IgD-negative memory B cell (primary cell): ENCODE measurements around the gene DNAJB8. TPM values are rescaled to one million over a fixed set of nuclear protein-coding genes. Genes with fewer than 3 reads are reported as not detected.

Source experiments
- H3K27ac Mint-ChIP-seq, 3 donors: one replicate each; pipeline ENCODE4 v1.8.0; 2020 to 2022; ENCODE audit warnings: mild to moderate bottlenecking in 3 of 3, mixed read lengths in 3 of 3, moderate library complexity in 1 of 3
- H3K27me3 Mint-ChIP-seq: one replicate; pipeline ENCODE4 v1.8.0; 2021; ENCODE audit warnings: mixed read lengths
- H3K36me3 Mint-ChIP-seq: one replicate; pipeline ENCODE4 v1.8.0; 2020; ENCODE audit warnings: mild to moderate bottlenecking, mixed read lengths
- H3K4me1 Mint-ChIP-seq, 3 donors: one replicate each; pipeline ENCODE4 v1.8.0; 2020 to 2022; ENCODE audit warnings: mixed read lengths in 3 of 3, mild to moderate bottlenecking in 1 of 3
- H3K4me3 Mint-ChIP-seq, 4 donors: one replicate each; pipeline ENCODE4 v1.8.0; 2020 to 2022; ENCODE audit warnings: mild to moderate bottlenecking in 4 of 4, mixed read lengths in 4 of 4, moderate library complexity in 3 of 4
- H3K9me3 Mint-ChIP-seq, 3 donors: one replicate each; pipeline ENCODE4 v1.8.0; 2020 to 2021; ENCODE audit warnings: mixed read lengths in 3 of 3, mild to moderate bottlenecking in 1 of 3
- polyA plus RNA-seq: library from polyadenylated mRNA; unstranded; fragments of 300-500 nt; fragmentation: Illumina TruSeq; gene quantifications from one replicate; pipeline ENCODE4 v1.2.3, GENCODE V29; 2021

DNAJB8 gene
- polyA plus RNA-seq, 1 donor from 2014 or later: not detected

DNA sequence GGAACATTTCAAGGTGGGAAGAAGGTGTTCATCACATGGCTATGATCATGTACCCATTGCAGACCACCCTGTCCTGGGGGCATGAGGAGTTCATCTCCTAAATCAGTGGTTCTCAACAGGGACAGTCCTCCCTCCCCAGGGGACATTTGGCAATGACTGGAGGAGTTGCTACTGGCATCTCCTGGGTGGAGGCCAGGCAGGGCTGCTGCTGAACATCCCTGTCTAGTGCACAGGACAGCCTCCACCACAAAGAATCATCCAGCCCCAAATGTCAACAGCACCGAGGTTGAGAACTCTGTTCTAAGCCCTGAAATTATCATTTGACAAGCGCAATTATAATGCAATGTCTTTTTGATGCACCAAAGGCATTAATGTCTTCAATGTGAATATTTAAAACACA is 4.4 kb upstream of the DNAJB8 start:
- Mint-ChIP-seq H3K4me1 (peaks cover 0 to 1% (median 0%) of the 10 kb centered on the region in 3 donors), H3K36me3 (peaks cover 4% of the 10 kb centered on the region), H3K4me3 (no peak overlapping the region), H3K27me3 (peaks cover 18% of the 10 kb centered on the region), H3K9me3 (peaks cover 0 to 4% (median 0%) of the 10 kb centered on the region in 3 donors), H3K27ac (no peak overlapping the region)

DNA sequence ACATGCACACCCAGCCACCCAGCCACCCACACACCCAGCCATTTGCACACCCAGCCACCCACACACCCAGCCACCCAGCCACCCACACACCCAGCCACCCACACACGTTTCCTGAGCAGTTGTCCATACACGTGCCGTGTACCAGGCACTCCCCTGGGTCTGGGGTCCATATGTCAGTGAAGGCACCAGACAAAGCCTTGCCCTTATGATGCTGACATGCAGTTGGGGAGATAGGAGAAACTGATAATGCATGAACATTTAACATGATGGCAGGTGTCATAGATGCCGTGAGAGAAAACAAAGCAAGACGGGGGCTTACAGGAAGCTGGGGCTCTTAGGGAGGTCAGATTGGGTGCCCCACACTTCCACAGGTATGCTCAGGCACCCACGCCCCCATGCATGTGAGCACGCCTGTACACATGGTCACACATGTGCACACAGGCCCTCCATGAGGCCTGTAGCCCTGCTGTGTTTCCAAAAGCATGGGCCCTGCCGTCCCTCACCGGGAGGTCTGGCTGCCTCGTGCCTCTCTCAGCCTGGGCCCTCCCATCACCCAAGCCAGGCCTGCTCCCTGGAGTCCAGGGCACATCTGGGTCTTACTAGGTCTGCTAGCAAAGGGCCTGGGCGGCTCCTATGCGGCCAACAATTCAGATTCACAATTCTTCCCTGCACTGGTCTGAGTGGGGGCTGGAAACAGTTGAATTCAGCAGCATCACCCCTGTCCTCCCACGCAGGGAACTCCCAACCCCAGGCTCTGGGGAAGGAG is 3.6 kb upstream of the DNAJB8 start:
- Mint-ChIP-seq H3K9me3 (peaks cover 0 to 4% (median 0%) of the 10 kb centered on the region in 3 donors), H3K36me3 (peaks cover 4% of the 10 kb centered on the region), H3K27ac (no peak overlapping the region), H3K4me1 (peaks cover 0 to 3% (median 0%) of the 10 kb centered on the region in 3 donors), H3K4me3 (no peak overlapping the region), H3K27me3 (peaks cover 19% of the 10 kb centered on the region)

DNA sequence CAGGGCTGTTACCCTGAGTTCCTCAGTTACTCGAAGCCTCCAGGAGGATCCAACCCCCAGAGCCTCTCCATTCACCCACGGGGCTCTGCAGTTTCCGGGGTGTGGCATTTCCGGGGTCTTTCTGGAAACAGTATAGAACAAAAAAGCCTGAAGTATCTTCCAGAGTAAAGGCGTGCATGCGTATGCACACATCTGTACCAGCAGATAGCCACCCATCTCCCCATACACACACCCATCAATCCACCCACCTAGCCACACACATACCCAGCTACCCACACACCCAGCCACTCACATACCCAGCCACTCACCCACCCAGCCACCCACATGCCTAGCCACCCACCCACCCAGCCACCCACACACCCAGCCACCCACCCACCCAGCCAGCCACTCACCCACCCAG is 2.9 kb upstream of the DNAJB8 start:
- H3K27me3 Mint-ChIP-seq: peaks cover 15% of the 10 kb centered on the region
- peaks cover 0 to 4% (median 0%) of the 10 kb centered on the region in 3 donors for H3K9me3 Mint-ChIP-seq
- no peak overlapping the region for H3K4me3 Mint-ChIP-seq
- H3K27ac Mint-ChIP-seq: no peak overlapping the region
- peaks cover 0 to 3% (median 0%) of the 10 kb centered on the region in 3 donors for H3K4me1 Mint-ChIP-seq
- H3K36me3 Mint-ChIP-seq: peaks cover 4% of the 10 kb centered on the region

DNA sequence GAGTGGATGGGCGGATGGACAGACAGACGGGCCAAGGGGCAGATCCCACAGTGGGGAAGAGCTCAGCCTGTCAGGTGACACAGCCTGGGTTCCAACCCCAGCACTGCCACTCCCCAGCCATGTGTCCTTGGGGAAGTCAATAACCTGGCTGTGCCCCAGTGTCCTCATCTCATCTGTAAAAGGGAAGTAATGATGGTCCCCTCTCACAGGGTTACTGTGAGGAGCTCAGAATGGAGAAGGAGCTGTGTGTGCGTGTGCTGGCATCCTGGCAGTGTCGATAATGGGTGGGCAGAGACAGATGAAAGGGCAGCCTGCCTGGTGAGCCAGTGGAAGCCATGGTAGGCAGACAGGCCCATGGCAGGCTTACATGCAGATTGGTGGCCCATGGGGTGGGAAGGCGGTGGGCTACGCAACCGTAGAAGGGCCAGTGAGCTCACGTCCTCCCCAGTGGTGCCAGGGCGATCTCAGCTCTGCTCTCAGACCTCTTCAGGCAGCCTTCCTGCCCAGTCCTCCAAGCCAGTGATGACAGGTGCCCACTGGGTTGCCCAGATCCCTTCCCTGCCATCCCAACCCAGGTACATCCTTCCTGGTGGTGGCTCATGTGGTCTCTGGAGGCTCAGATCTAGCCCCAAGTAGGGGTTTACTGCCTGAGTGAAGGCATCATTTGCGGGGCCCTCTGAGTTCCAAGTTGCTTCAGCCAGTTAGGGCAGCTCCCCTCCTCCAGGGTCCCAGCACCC is 2.3 kb upstream of the DNAJB8 start:
- Mint-ChIP-seq H3K4me1 (peaks cover 0 to 3% (median 0%) of the 10 kb centered on the region in 3 donors), H3K27me3 (peaks cover 14% of the 10 kb centered on the region), H3K9me3 (peaks cover 0 to 4% (median 0%) of the 10 kb centered on the region in 3 donors), H3K4me3 (no peak overlapping the region), H3K27ac (no peak overlapping the region), H3K36me3 (peaks cover 4% of the 10 kb centered on the region)

DNA sequence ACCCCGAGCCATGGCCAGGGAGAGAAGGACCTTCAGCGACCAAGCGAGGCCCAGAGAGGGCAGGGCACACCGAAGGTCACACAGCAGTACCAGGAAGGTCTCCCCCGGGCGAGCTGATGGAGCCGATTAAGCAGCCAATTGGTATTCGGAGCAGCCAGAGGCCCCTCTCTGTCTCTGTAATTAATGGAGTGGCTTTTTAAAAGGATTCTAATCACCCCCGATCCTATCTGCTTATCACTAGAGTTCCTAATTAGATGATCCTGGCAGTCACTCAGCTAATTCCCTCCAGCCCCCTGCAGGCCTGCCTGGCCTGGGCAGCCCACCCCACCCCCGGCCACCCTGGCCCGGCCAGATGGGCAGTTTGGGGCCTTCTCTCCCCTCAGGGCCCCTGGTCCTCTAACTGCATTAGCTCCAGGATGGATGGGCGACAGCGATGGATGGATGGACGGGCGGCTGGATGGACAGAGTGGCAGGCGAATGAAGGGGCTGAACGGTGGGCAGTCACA is 1.6 kb upstream of the DNAJB8 start:
- H3K27ac Mint-ChIP-seq: no peak overlapping the region
- peaks cover 8% of the 10 kb centered on the region for H3K27me3 Mint-ChIP-seq
- peaks cover 0 to 3% (median 0%) of the 10 kb centered on the region in 3 donors for H3K4me1 Mint-ChIP-seq
- H3K9me3 Mint-ChIP-seq: peaks cover 0 to 4% (median 0%) of the 10 kb centered on the region in 3 donors
- no peak overlapping the region for H3K4me3 Mint-ChIP-seq
- H3K36me3 Mint-ChIP-seq: peaks cover 4% of the 10 kb centered on the region

DNA sequence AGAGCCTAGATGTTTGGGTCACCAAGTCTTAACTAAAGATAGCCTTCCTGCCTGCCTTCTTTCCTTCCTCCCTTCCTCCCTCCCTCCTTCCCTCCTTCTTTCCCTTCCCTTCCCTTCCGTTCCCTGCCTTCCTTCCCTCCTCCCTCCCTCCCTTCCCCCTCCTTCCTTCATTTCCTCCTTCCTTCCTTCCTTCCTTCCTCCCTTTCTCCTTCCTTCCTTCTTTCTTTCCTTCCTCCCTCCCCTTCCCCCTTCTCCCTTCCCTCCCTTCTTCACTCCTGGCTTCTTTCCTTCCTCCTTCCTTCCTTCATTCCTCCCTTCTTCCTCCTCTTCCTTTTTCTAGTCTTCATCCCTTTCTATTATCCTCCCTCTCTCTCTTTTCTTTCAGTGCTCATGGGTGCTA is 2.0 kb downstream of the DNAJB8 start:
- no peaks in the 10 kb centered on the region for H3K9me3 Mint-ChIP-seq
- peaks cover 12% of the 10 kb centered on the region for H3K27me3 Mint-ChIP-seq
- peak overlapping the region in 1 of 3 donors; percentile 6 for H3K27ac Mint-ChIP-seq
- peaks cover 0 to 3% (median 0%) of the 10 kb centered on the region in 3 donors for H3K4me1 Mint-ChIP-seq
- no peak overlapping the region for H3K4me3 Mint-ChIP-seq
- H3K36me3 Mint-ChIP-seq: peaks cover 4% of the 10 kb centered on the region

DNA sequence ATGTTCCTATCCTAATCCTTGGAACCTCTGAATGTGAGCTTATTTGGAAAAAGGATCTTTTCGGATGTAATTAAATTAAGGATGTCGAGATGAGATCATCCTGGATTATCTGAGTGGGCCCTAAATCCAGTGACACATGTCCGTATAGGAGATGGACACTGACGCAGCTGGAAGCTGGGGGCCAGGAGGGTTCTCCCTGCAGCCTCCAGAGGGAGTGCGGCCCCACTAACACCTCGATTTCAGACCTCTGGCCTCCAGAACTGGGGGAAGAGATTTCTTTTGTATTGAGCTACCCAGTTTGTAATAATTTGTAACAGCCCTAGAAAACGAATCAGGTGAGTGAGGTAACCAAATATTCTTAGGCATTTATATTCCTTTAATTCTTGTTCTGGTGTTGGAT is 2.5 kb downstream of the DNAJB8 start:
- peaks cover 12% of the 10 kb centered on the region for H3K27me3 Mint-ChIP-seq
- H3K9me3 Mint-ChIP-seq: no peaks in the 10 kb centered on the region
- no peak overlapping the region for H3K4me3 Mint-ChIP-seq
- H3K4me1 Mint-ChIP-seq: peaks cover 0 to 5% (median 0%) of the 10 kb centered on the region in 3 donors
- H3K27ac Mint-ChIP-seq: peak overlapping the region in 1 of 3 donors; percentile 83
- H3K36me3 Mint-ChIP-seq: peaks cover 4% of the 10 kb centered on the region

DNA sequence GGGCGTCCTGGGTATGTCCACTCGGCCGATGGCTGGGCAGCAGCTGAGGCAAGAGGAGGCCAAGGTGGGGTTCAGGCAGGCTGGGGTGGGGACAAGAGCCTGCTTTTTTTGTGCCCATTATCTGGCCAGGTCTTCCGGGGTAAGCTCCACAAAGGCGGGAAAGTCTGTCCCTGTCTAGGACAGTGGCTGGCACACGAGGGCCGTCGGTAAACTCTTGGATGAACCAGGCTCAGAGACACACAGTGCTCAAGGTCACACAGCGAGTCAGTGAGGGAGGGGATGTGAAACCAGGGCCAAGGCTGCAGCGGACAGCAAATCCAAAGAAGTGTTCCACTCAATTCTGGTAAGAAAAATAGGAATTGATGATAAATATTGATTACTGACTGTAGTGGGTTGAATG is 2.9 kb downstream of the DNAJB8 start:
- Mint-ChIP-seq H3K36me3 (peaks cover 2% of the 10 kb centered on the region), H3K27me3 (peaks cover 12% of the 10 kb centered on the region), H3K4me3 (no peak overlapping the region), H3K27ac (peak overlapping the region in 1 of 3 donors; percentile 83), H3K9me3 (no peaks in the 10 kb centered on the region), H3K4me1 (peaks cover 0 to 5% (median 0%) of the 10 kb centered on the region in 3 donors)

DNA sequence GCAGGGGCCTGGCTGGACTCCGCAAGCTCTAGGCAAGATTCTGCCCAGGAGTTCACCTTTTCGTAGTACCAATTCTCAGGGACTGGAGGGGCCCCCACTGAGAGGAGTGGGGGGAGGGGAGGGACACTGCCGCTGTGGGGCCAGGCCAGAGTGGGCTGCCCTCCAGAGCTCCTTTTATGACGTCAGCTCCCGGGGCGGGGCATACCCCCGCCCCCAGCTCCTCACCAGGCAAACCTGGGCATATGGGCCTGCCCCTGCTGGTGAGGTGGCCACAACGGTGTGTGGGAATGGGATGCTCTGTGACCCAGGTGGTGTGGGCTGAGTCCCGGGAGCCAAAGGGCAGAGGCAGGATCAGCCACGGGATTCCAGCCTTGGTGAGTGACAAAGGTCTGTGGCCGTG is 3.3 kb downstream of the DNAJB8 start:
- Mint-ChIP-seq H3K9me3 (no peaks in the 10 kb centered on the region), H3K4me1 (peaks cover 0 to 5% (median 0%) of the 10 kb centered on the region in 3 donors), H3K4me3 (no peak overlapping the region)

DNA sequence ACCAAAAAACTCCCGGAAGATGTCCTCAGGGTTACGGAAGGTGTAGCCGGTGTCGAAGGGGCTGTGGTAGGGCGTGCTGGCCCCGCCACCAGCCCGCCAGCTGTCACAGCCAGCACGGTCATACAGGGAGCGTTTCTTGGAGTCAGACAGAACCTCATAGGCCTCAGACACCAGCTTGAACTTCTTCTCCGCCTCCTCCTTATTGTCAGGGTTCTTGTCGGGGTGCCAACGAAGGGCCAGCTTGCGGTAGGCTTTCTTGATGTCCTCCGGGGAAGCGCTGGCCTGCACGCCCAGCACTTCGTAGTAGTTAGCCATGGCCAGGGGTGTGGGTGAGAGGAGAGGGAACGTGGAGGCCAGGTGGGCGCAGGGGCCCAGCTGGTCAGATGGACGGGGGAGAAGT is 3.8 kb downstream of the DNAJB8 start:
- Mint-ChIP-seq H3K4me3 (no peak overlapping the region), H3K27me3 (peaks cover 12% of the 10 kb centered on the region), H3K27ac (no peak overlapping the region), H3K4me1 (peaks cover 0 to 5% (median 0%) of the 10 kb centered on the region in 3 donors), H3K9me3 (no peaks in the 10 kb centered on the region), H3K36me3 (peaks cover 2% of the 10 kb centered on the region)

More for the DNA sequence above, 3.3 kb downstream of the DNAJB8 start:
- Mint-ChIP-seq H3K36me3 (peaks cover 2% of the 10 kb centered on the region), H3K27ac (peak overlapping the region in 1 of 3 donors; percentile 83), H3K27me3 (peaks cover 12% of the 10 kb centered on the region)

DNA sequence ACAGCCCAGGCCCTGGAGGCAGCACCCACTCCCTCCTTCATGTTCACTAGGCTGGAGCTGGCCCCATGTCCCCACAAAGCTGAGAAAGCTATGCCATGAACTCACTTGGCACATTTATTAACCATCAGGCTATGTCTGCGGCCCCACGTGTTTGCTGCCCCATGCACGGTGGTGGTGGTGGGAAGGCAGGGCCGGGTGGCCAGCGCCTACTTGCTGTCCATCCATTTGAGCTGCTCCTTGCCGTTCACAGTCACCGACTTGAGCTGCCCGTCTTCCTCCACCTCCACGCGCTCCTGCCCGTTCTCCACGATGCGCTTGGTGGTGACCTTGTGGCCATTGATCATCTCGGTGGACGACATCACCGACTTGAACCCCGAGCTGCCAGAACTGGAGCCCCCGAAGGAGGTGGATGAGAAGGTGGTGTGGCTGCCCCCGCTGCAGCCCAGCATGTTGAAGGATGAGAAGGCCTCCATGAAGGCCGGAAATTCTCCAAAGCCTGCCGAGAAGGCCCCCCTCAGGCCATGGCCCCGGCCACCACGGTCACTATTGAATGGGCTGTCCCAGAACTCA is 4.3 kb downstream of the DNAJB8 start:
- Mint-ChIP-seq H3K4me1 (peaks cover 0 to 5% (median 0%) of the 10 kb centered on the region in 3 donors), H3K27ac (no peak overlapping the region), H3K9me3 (no peaks in the 10 kb centered on the region), H3K27me3 (peaks cover 13% of the 10 kb centered on the region), H3K36me3 (peaks cover 5% of the 10 kb centered on the region), H3K4me3 (no peak overlapping the region)

DNA sequence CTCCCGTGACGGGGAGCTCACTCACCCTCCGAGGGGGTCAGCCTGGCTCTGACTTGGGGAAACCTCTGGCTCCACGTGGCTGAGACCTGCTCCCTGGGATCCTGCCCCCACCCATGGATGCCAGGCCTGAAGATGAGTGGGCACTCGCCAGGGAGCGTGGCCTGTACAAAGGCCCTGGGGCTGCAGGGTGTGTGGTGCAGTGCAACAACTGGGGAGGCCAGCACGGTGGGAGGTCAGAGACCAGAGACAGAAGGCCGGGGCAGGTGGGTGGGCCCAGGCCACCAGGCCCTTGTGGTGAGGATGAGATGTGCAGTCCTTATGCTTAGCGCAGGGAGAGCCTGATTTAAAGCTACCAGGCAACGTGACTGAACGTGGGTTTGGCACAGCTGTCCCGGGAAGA is 5.0 kb downstream of the DNAJB8 start:
- peaks cover 13% of the 10 kb centered on the region for H3K27me3 Mint-ChIP-seq
- H3K36me3 Mint-ChIP-seq: peaks cover 3% of the 10 kb centered on the region
- H3K27ac Mint-ChIP-seq: no peak overlapping the region
- H3K9me3 Mint-ChIP-seq: no peaks in the 10 kb centered on the region
- H3K4me1 Mint-ChIP-seq: peaks cover 0 to 4% (median 0%) of the 10 kb centered on the region in 3 donors
- no peak overlapping the region for H3K4me3 Mint-ChIP-seq

DNA sequence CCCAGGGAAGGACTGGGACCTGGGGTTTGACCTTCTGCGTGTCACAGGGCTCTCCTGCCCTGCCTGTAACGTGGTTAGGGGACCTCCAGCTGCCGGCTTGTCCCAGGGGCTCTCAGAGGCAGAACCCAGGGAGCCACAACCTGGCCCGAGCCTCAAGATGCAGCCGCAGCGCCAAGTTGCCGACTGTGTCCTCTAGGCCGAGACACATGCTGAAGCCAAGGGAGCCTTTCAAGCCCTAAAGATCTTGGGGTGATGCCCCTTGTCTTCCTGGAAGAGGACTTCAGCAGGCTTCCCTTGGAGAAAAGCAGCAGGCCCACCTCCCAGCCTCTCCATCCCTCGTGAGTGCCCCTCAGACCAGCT is 7.2 kb downstream of the DNAJB8 start:
- Mint-ChIP-seq H3K9me3 (no peaks in the 10 kb centered on the region), H3K27ac (no peak overlapping the region), H3K27me3 (peaks cover 21% of the 10 kb centered on the region), H3K36me3 (peaks cover 3% of the 10 kb centered on the region), H3K4me1 (peaks cover 0 to 2% (median 0%) of the 10 kb centered on the region in 3 donors), H3K4me3 (no peak overlapping the region)

DNA sequence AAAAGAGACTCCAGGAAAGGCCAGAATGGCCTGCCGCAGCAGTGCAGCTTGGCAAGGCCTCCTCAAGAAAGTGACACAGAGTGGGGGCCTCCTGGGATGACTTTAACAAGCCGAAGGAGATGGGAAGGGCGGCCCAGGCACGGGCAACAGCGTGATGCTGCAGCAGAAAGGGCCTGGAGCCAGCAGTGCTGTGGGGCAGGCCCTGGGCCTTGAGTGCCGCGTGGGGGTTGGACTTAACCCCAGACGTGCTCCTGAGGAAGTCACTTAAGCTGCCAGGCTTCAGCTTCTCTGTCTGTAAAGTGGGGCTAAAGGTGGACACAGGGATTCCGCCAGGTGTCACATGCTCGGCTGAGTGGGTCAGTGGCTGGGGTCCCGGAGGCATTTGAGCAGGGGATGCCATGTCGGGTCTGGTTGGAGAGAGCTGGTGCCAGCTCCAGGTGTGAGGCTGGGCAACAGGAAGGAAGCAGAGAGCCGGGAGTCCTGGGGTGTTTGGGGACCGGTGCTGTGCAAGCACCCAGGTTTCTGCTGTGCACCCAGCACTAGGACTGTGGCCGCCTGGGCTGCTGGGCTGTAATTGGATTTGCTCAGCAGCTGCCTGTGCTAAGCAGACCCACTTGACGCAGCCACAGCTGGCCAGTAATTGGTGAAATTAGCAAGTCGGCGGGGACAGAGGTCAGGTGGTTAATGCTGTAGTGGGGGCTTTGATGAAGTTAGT is 7.8 kb downstream of the DNAJB8 start:
- peaks cover 0 to 2% (median 0%) of the 10 kb centered on the region in 3 donors for H3K4me1 Mint-ChIP-seq
- H3K36me3 Mint-ChIP-seq: peaks cover 3% of the 10 kb centered on the region
- H3K9me3 Mint-ChIP-seq: no peaks in the 10 kb centered on the region
- peaks cover 25% of the 10 kb centered on the region for H3K27me3 Mint-ChIP-seq
- no peak overlapping the region for H3K27ac Mint-ChIP-seq
- H3K4me3 Mint-ChIP-seq: no peak overlapping the region
